COR-L47 (cell line): ENCODE results near the gene CAV3.
"Not testable (repeated sequence)": the region's sequence is repeated elsewhere in the genome, so short reads cannot be mapped to it uniquely, and the experiment has no call there.

Experiments used
- DNase-seq: peaks from one replicate; lab custom pipeline; 2025; lab: John Stamatoyannopoulos, UW

CAV3 gene

GRCh38 chr3:8733332-8734094 is at the start of gene CAV3:
Gene CAV3, plus strand, starts transcription at chr3:8733802. Its CDS starts 75 bp downstream, at chr3:8733877.
- DNase-seq, result no peak

GRCh38 chr3:8684992-8685391 is 48.6 kb upstream of the CAV3 start:
- DNase-seq, result not testable (repeated sequence)

DNA sequence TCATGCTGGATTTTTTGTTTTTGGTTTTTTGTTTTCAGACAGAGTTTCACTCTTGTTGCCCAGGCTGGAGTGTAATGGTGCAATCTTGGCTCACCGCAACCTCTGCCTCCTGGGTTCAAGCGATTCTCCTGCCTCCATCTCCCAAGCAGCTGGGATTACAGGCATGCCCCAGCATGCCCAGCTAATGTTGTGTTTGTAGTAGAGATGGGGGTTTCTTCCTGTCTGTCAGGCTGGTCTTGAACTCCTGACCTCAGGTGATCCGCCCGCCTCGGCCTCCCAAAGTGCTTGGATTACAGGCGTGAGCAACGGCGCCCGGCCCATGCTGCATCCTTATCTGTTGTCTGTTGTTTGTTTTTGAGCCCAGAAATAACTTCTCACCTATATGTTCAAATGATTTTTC is 42.3 kb upstream of the CAV3 start:
- DNase-seq, result not testable (repeated sequence)

DNA sequence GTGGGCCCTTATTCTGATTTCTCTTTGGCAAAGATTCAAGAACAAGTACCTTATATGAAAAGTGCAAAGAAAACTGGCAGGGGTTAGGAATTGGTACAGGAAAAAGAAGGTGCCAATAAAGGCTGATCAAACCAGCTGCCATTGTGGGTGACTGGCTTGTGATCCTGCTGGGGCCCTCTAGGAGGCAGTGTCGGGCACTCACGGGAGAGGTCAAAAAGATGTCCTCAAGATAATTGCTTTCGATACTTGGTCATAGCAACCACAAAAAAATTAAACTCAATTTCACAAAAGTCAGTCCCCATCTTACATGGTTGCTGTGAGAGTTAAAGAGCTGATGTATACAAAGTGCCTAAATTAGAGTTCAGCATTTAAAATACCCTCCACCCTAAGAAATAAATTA is 31.0 kb upstream of the CAV3 start:
- DNase-seq, result no peak

GRCh38 chr3:8705575-8705974 is 28.0 kb upstream of the CAV3 start:
- no peak for DNase-seq

DNA sequence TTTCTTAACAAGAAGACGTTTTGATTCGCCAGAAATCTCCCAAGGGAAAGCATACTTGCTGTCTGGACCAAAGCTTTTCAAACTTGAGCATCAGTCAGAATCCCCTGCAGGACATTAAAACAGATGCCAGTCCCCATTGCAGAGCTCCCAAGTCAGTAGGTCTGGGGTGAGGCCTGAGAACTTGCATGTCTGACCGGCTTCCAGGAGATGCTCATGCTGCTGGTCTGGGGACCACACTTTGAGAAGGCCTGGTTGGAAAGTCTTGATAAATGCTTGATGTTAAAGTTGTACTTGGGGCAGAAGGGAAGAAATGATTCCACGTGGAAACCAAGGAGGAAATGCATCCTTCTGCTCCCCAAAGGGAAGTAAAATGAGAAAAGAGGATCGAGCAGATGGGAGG is 24.3 kb upstream of the CAV3 start:
- DNase-seq, result no peak

- DNase-seq, result peak; percentile 32
These were observed 23.6 kb upstream of the CAV3 start for GRCh38 chr3:8709801-8710507.

DNA sequence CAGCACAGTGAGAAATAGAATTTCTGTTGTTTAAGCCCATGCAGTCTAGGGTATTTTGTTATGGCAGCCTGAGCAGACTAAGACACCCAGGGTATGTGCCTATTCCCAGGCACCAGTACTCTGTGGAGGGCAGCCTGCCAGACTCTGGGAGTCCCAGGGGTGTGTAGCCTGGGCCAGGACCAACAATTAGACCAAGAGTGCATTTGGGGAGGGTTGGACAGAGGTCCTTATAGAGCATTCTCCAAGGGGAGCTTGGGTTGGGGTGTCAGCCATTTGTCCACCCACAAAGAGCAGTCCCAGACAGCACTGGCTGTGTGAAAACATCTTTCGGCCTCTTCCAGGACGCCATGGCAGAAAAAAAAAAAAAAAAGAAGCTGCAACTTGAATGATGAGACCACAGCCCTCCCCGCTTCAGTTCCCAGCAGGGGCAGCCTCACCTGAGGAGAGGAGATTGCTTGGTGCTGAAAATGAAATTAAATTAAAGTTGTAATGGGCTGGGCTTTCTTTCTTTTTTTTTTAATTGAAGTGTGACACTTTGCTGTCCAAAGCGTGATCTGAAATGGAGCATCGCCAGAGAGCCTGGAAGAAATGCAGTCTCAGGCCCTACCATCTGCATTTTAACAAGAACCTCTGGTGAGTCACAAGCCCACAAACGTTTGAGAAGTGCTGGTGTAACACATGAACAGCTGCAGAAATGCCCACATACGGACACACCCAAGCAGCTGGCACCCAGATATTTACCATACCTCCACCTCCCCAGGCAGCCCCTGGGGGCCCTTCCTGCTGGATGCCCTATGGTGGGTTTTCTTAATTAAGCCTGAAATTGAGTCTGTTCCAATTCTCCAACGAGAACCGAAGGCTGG is 21.3 kb upstream of the CAV3 start:
- DNase-seq, result peak; percentile 38

- no peak for DNase-seq
These were observed 20.7 kb upstream of the CAV3 start for GRCh38 chr3:8712908-8713255.

- DNase-seq, result no peak
These were observed 19.5 kb upstream of the CAV3 start for GRCh38 chr3:8713901-8714759.

DNA sequence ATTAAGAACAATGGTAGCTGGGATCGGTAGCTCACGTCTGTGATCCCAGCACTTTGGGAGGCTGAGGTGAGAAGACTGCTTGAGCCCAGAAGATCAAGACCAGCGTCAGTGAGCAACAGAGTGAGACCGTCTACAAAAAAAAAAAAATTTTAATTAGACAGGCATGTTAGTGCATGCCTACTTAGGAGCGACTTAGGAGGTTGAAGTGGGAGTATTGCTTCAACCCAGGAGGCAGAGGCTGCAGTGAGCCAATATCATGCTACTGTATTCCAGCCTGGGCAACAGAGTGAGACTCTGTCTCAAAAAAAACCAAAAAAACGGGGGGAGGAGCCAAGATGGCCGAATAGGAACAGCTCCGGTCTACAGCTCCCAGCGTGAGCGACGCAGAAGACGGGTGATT is 17.8 kb upstream of the CAV3 start:
- DNase-seq, result not testable (repeated sequence)

GRCh38 chr3:8722808-8723207 is 10.8 kb upstream of the CAV3 start:
- DNase-seq, result no peak

DNA sequence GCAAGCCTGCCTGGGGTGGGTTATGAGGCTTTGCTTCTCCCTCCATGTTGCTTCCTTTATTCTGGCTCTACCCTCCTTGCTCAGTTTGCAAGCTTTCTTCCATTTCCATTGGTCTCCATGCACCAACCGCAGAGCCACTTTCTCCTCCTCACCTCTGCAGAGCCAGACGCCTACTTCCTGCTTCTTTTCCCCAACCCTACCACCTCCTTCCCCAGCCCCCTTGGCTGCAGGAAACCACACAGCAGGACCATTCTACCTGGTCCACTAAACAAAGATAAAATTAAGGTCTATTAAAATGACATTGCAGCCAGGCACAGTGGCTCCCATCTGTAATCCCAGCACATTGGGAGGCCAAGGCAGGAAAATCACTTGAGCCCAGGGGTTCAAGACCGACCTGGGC is 10.0 kb upstream of the CAV3 start:
- DNase-seq, result no peak

GRCh38 chr3:8724108-8724752 is 9.4 kb upstream of the CAV3 start:
- DNase-seq, result no peak

- DNase-seq, result peak; percentile 4
These were observed 5.7 kb upstream of the CAV3 start for GRCh38 chr3:8727605-8728512.

GRCh38 chr3:8729479-8729878 is 4.1 kb upstream of the CAV3 start:
- DNase-seq, result no peak

DNA sequence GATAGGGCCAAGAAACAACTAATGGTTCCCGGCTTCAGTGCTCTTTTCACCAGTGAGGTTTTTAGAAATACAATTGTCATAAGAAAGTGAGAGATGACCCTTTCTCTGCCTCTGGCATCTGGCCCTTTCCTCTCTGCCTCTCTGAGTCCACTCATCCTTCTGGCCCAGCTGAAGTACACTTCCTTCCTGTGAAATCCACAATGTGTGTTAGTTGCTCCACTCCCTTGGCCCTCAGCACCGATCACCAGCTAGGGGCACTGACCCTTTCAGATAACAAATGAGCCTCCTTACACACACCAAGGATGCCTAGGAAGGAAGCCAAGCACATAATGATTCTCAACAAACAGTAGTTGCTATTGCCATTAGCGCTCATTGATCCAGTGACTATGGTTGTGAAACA is 2.9 kb upstream of the CAV3 start:
- no peak for DNase-seq

- no peak for DNase-seq
These were observed 1.2 kb upstream of the CAV3 start for GRCh38 chr3:8732413-8732812.

DNA sequence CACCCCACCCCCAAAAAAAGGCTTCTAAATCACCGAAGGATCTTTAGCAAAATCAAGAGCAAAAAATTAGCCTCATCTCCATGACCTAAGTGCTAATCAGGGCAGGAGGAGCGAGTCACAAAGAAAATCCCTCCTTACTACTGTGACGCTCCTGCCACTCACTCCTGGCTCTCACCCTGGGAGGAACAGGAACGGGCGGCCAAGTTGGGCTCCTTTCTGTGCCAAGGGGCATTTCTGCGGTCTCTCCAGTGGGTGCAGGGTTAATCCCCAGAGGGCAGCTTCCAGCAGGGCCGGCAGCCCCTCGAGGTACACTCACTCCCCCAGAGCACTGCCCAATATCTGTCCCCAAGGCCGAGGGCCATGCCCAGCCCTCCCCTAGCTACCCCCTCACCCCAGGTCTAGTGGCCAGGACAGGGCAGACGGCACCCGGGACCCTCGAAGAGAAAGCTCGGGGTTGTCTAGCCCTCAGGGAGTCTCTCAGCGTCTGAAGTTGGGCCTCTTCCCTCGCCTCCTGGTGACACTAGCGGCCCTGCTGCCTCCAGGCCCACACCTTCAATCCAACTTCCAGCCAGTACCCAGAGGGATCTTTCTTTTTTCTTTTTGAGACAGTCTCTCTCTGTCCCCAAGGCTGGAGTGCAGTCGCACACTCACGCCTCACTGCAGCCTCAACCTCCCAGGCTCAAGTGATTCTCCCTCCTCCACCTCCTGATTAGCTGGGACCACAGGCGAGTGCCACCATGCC is 706 bp downstream of the CAV3 start:
- DNase-seq, result no peak
